Measurements from ENCODE around the gene CIT. TPM values are rescaled to one million over a fixed set of nuclear protein-coding genes. Genes with fewer than 3 reads are reported as not detected.
A peak's percentile ranks its signal among the peaks of the same experiment; 100 is the strongest.

CIT gene
- polyA plus RNA-seq, 3 donors, result 0.03 TPM; not detected in 2

- peaks cover 15% of the 10 kb centered on the region for H3K4me1 Mint-ChIP-seq
- intact Hi-C loops (cut with micrococcal nuclease), result no loop called here
- H3K4me3 Mint-ChIP-seq, result no peak overlapping the region
- H3K27me3 ChIP-seq (ENCODE audit: control insufficient read depth in 2 of 2, insufficient read depth in 2 of 2, low read length in 2 of 2), result no peaks in the 10 kb centered on the region
- H3K27ac ChIP-seq (ENCODE audit: low read depth in 1 of 2, low read length in 2 of 2), result peak overlapping the region in 1 of 2 donors; percentile 88
- H3K79me2 ChIP-seq (ENCODE audit: insufficient read depth, low read length), result no peaks in the 10 kb centered on the region
- WGBS (ENCODE audit: insufficient coverage), result 92% methylated on average over 4 of the region's 8 CpGs
- H3K9me3 ChIP-seq (replicated peaks in 1 of 2; ENCODE audit: control insufficient read depth in 1 of 2, insufficient read depth in 1 of 2, low read length in 2 of 2), result no peaks in the 10 kb centered on the region
- H3K9ac ChIP-seq (ENCODE audit: insufficient read depth, low read length, poor library complexity, severe bottlenecking), result no peak overlapping the region
- H3K36me3 Mint-ChIP-seq, result peaks cover 57 to 69% of the 10 kb centered on the region in 2 donors
- H3K27me3 Mint-ChIP-seq (ENCODE audit: low read depth in 3 of 3), result no peaks in the 10 kb centered on the region
- H3K4me3 ChIP-seq (replicated peaks in 1 of 3; ENCODE audit: low read depth in 2 of 3, low read length in 3 of 3), result no peak overlapping the region
- no peak overlapping the region for H3K4me2 ChIP-seq (replicated peaks; ENCODE audit: extremely low read depth, low read length, poor library complexity, severe bottlenecking)
- H3K27ac Mint-ChIP-seq, result peak overlapping the region in 4 of 7 donors; percentile 9 to 91 (median 88)
- TF ChIP-seq CTCF (IDR thresholded peaks at IDR 0.05), result no peak
- no peak overlapping the region for H2AFZ ChIP-seq (ENCODE audit: insufficient read depth, low read depth, low read length, poor library complexity, severe bottlenecking)
- H3K36me3 ChIP-seq (replicated peaks in 1 of 2; ENCODE audit: control insufficient read depth in 1 of 2, insufficient read depth in 2 of 2, low read length in 2 of 2), result peaks cover 55 to 86% of the 10 kb centered on the region in 2 donors
- no peaks in the 10 kb centered on the region for H3K9me3 Mint-ChIP-seq
- peaks cover 15 to 20% of the 10 kb centered on the region in 2 donors for H3K4me1 ChIP-seq (ENCODE audit: control insufficient read depth in 1 of 2, insufficient read depth in 2 of 2, low read length in 2 of 2)
- peaks cover under 1% of the 10 kb centered on the region for H4K20me1 ChIP-seq (ENCODE audit: insufficient read depth, low read length)
- DNase-seq, result no peak
Observed at GRCh38 chr12:119681111-119681510, 196.0 kb downstream of the CIT start.

- no peak overlapping the region for H3K4me2 ChIP-seq (replicated peaks; ENCODE audit: extremely low read depth, low read length, poor library complexity, severe bottlenecking)
- H3K27me3 ChIP-seq (ENCODE audit: control insufficient read depth in 2 of 2, insufficient read depth in 2 of 2, low read length in 2 of 2), result no peaks in the 10 kb centered on the region
- H3K9ac ChIP-seq (ENCODE audit: insufficient read depth, low read length, poor library complexity, severe bottlenecking), result no peak overlapping the region
- H3K4me1 ChIP-seq (ENCODE audit: control insufficient read depth in 1 of 2, insufficient read depth in 2 of 2, low read length in 2 of 2), result peaks cover 15 to 26% of the 10 kb centered on the region in 2 donors
- intact Hi-C loops (cut with micrococcal nuclease), result loop anchor here in 1 of 2 donors (10.0 kb wide), 1 partner anchor 195 kb away; the partner anchor contains the start of gene CIT
- H3K36me3 ChIP-seq (replicated peaks in 1 of 2; ENCODE audit: control insufficient read depth in 1 of 2, insufficient read depth in 2 of 2, low read length in 2 of 2), result peaks cover 70 to 87% of the 10 kb centered on the region in 2 donors
- peaks cover 7% of the 10 kb centered on the region for H4K20me1 ChIP-seq (ENCODE audit: insufficient read depth, low read length)
- H3K9me3 Mint-ChIP-seq, result no peaks in the 10 kb centered on the region
- no peaks in the 10 kb centered on the region for H3K9me3 ChIP-seq (replicated peaks in 1 of 2; ENCODE audit: control insufficient read depth in 1 of 2, insufficient read depth in 1 of 2, low read length in 2 of 2)
- no peaks in the 10 kb centered on the region for H3K79me2 ChIP-seq (ENCODE audit: insufficient read depth, low read length)
- H3K27me3 Mint-ChIP-seq (ENCODE audit: low read depth in 3 of 3), result no peaks in the 10 kb centered on the region
- WGBS (ENCODE audit: insufficient coverage), result 98% methylated on average over 9 of the region's 10 CpGs
- DNase-seq, result no peak
- H3K4me1 Mint-ChIP-seq, result peaks cover 24% of the 10 kb centered on the region
- H2AFZ ChIP-seq (ENCODE audit: insufficient read depth, low read depth, low read length, poor library complexity, severe bottlenecking), result no peak overlapping the region
- H3K4me3 ChIP-seq (replicated peaks in 1 of 3; ENCODE audit: low read depth in 2 of 3, low read length in 3 of 3), result no peak overlapping the region
- no peak overlapping the region for H3K4me3 Mint-ChIP-seq
- H3K36me3 Mint-ChIP-seq, result peaks cover 65 to 75% of the 10 kb centered on the region in 2 donors
- H3K27ac ChIP-seq (ENCODE audit: low read depth in 1 of 2, low read length in 2 of 2), result no peak overlapping the region
- no peak for TF ChIP-seq CTCF (IDR thresholded peaks at IDR 0.05)
- H3K27ac Mint-ChIP-seq, result no peak overlapping the region
Observed at GRCh38 chr12:119679490-119679889, 197.6 kb downstream of the CIT start.
